Measurements from ENCODE around the gene RSU1. TPM values are rescaled to one million over a fixed set of nuclear protein-coding genes. Genes with fewer than 3 reads are reported as not detected.

RSU1 gene
- total and polyA plus RNA-seq, 2 of the 13 experiments (the other 11 are each of a cell fraction or from before 2014, with no cell fraction given): 32.3 to 35.1 TPM

GRCh38 chr10:16853201-16853600 is 36.0 kb upstream of the RSU1 start:
- DNase-seq (ENCODE audit: low spot score): peak; percentile 10
- no TSS peak for BruUV-seq (replicated peaks)
- ATAC-seq: peak; percentile 48; the same call in 2 of the 3 replicates
- Histone ChIP-seq H3K36me3 (replicated peaks in 1 of 2; ENCODE audit: control insufficient read depth in 1 of 2, insufficient read depth in 2 of 2, low read length in 2 of 2) (no peaks in the 10 kb centered on the region), H3K9me3 (ENCODE audit: low read length) (no peaks in the 10 kb centered on the region), H3K79me2 (ENCODE audit: insufficient read depth, low read length) (no peaks in the 10 kb centered on the region), H2AFZ (ENCODE audit: low read length) (no peak overlapping the region), H3K27ac (ENCODE audit: extremely low read length, insufficient read depth, low read length) (no peak overlapping the region), H3K4me1 (ENCODE audit: insufficient read depth, low read length) (no peaks in the 10 kb centered on the region), H3K4me2 (ENCODE audit: low read depth, low read length) (no peak overlapping the region), H3K27me3 (ENCODE audit: control insufficient read depth in 1 of 2, insufficient read depth in 2 of 2, low read length in 2 of 2) (no peaks in the 10 kb centered on the region), H3K4me3 (replicated peaks in 1 of 3; ENCODE audit: insufficient read depth in 1 of 3, low read depth in 2 of 3, low read length in 3 of 3) (no peak overlapping the region), H3K9ac (ENCODE audit: insufficient read depth, low read depth, low read length) (no peak overlapping the region), H4K20me1 (ENCODE audit: insufficient read depth, low read length) (no peaks in the 10 kb centered on the region)
- in situ Hi-C loops (cut with HindIII; ENCODE audit: extremely low pct_ligation_motif_present, low pct_unique_long_range_greater_than_20kb): no loop called here
- TF ChIP-seq CENPT (CRISPR knock-in tag; IDR thresholded peaks at IDR 0.05; ENCODE audit: low read depth): no peak
- no peak for TF ChIP-seq RBM39 (IDR thresholded peaks at IDR 0.05; ENCODE audit: low read depth, low read length, poor library complexity, severe bottlenecking)
- no peak for TF ChIP-seq ZNF34 (CRISPR knock-in tag; IDR thresholded peaks at IDR 0.05; ENCODE audit: borderline replicate concordance)
- peak; percentile 67 for TF ChIP-seq STAG1 (CRISPR knock-in tag; IDR thresholded peaks at IDR 0.05)
- no peak for TF ChIP-seq HNF4G (IDR thresholded peaks at IDR 0.05; ENCODE audit: borderline replicate concordance, low read depth, low read length)
- no peak for TF ChIP-seq HNF4G (CRISPR knock-in tag; IDR thresholded peaks at IDR 0.05; ENCODE audit: borderline replicate concordance, low read depth)
- TF ChIP-seq CTCF (CRISPR knock-in tag; IDR thresholded peaks at IDR 0.05): peak; percentile 56
- TF ChIP-seq ZNF879 (CRISPR knock-in tag; IDR thresholded peaks at IDR 0.05): no peak
- TF ChIP-seq IRF2 (CRISPR knock-in tag; IDR thresholded peaks at IDR 0.05): no peak
- TF ChIP-seq HOXA3 (CRISPR knock-in tag; IDR thresholded peaks at IDR 0.05): no peak
- TF ChIP-seq FOXA1 (IDR thresholded peaks at IDR 0.05): no peak
- TF ChIP-seq FOXA1 (CRISPR knock-in tag; IDR thresholded peaks at IDR 0.05): 0 out of 2 replicates have a peak, but pooled peaks have one; percentile 8
- TF ChIP-seq ZNF280D (CRISPR knock-in tag; IDR thresholded peaks at IDR 0.05): no peak
- peak; percentile 14; the same call in 1 of the 2 replicates for TF ChIP-seq SMC3 (IDR thresholded peaks at IDR 0.05; ENCODE audit: low read length)
- no peak for TF ChIP-seq ZNF687 (CRISPR knock-in tag; IDR thresholded peaks at IDR 0.05)
- CTCF ChIA-PET (ENCODE audit: low intra/inter-chr PET ratio, low total read pairs): no interaction called here
- FAIRE-seq: no peak
- intact Hi-C loops (cut with micrococcal nuclease; ENCODE audit: unreplicated experiment): loop anchor here (5.0 kb wide), 1 partner anchor 319 kb away; no protein-coding TSS in a partner anchor
- 20% methylated on average over 4 of the region's 4 CpGs for WGBS (ENCODE audit: low lambda C conversion rate)
- POLR2A ChIA-PET: no interaction called here

Measured in HepG2 (cell line).